Mesenchymal stem cell (in vitro differentiated cells and primary cell): ENCODE data around the gene STEAP1B.

Experiments
- DNase-seq: peaks from one replicate; pipeline ENCODE4 v3.0.0-alpha.2; 2013
- H2AFZ ChIP-seq: one replicate; pipeline ENCODE4 v1.6.1; 2013; ENCODE audit warnings: low read depth, mild to moderate bottlenecking, control low read depth, inconsistent platforms, low read length, moderate library complexity
- H2AK5ac ChIP-seq: 2 replicates; pipeline ENCODE4 v1.6.1; 2013; ENCODE audit warnings: low read length, moderate library complexity, mild to moderate bottlenecking, inconsistent platforms; ENCODE audit not compliant: severe bottlenecking
- H2BK120ac ChIP-seq: one replicate; pipeline ENCODE4 v1.6.1; 2013; ENCODE audit warnings: low read depth, mild to moderate bottlenecking, inconsistent platforms, low read length, moderate library complexity
- H2BK12ac ChIP-seq, 2 experiments: one replicate each; pipeline ENCODE4 v1.6.1; 2013; ENCODE audit warnings: inconsistent platforms in 2 of 2, low read length in 2 of 2, mild to moderate bottlenecking in 2 of 2, moderate library complexity in 2 of 2, control low read depth in 1 of 2
- H2BK15ac ChIP-seq: one replicate; pipeline ENCODE4 v1.6.1; 2013; ENCODE audit warnings: mild to moderate bottlenecking, low read depth, inconsistent platforms; ENCODE audit not compliant: poor library complexity, severe bottlenecking
- H2BK5ac ChIP-seq: 2 replicates; pipeline ENCODE4 v1.6.1; 2013; ENCODE audit warnings: low read depth, mild to moderate bottlenecking, low read length, control low read depth, inconsistent platforms; ENCODE audit not compliant: poor library complexity, severe bottlenecking
- H3K14ac ChIP-seq, 2 experiments: one replicate each; pipeline ENCODE4 v1.6.1; 2013; ENCODE audit warnings: inconsistent platforms in 2 of 2, low read length in 2 of 2, control low read depth in 1 of 2, mild to moderate bottlenecking in 1 of 2, moderate library complexity in 1 of 2
- H3K18ac ChIP-seq, 2 experiments: one replicate each; pipeline ENCODE4 v1.6.1; 2013; ENCODE audit warnings: inconsistent platforms in 2 of 2, low read length in 2 of 2, control low read depth in 1 of 2, low read depth in 1 of 2, mild to moderate bottlenecking in 1 of 2
- H3K23ac ChIP-seq, 2 experiments: one replicate each; pipeline ENCODE4 v1.6.1; 2013; ENCODE audit warnings: inconsistent platforms in 2 of 2, low read length in 2 of 2, mild to moderate bottlenecking in 2 of 2, moderate library complexity in 2 of 2, control low read depth in 1 of 2
- H3K27ac ChIP-seq: 2 replicates; pipeline ENCODE4 v1.5.1; 2013; ENCODE audit warnings: mild to moderate bottlenecking, moderate library complexity, low read length, control low read depth, inconsistent platforms; ENCODE audit not compliant: poor library complexity, severe bottlenecking
- H3K27me3 ChIP-seq, 2 experiments: 2 replicates each; pipeline versions ENCODE4 v1.6.1 to v1.7.0; 2013; ENCODE audit warnings: low read length in 2 of 2, mild to moderate bottlenecking in 2 of 2, moderate library complexity in 2 of 2, control low read depth in 1 of 2, inconsistent platforms in 1 of 2; ENCODE audit not compliant: control insufficient read depth in 1 of 2, insufficient read depth in 1 of 2
- H3K36me3 ChIP-seq, 2 experiments: 2 replicates each; pipeline versions ENCODE4 v1.6.1 to v1.7.0; 2013; ENCODE audit warnings: low read length in 2 of 2, control low read depth in 1 of 2, inconsistent platforms in 1 of 2, low read depth in 1 of 2, mild to moderate bottlenecking in 1 of 2; ENCODE audit not compliant: insufficient read depth in 2 of 2, control insufficient read depth in 1 of 2
- H3K4ac ChIP-seq, 2 experiments: one replicate each; pipeline ENCODE4 v1.6.1; 2013; ENCODE audit warnings: inconsistent platforms in 2 of 2, low read length in 2 of 2, mild to moderate bottlenecking in 2 of 2, moderate library complexity in 2 of 2, control low read depth in 1 of 2, low read depth in 1 of 2
- H3K4me1 ChIP-seq: 2 replicates; pipeline ENCODE4 v1.6.1; 2013; ENCODE audit warnings: low read depth, low read length, control low read depth; ENCODE audit not compliant: control insufficient read depth, insufficient read depth
- H3K4me2 ChIP-seq: 2 replicates; pipeline ENCODE4 v1.6.1; 2013; ENCODE audit warnings: low read length, mild to moderate bottlenecking, inconsistent platforms; ENCODE audit not compliant: poor library complexity, severe bottlenecking
- H3K4me3 ChIP-seq, 2 experiments: 2 replicates each; pipeline versions ENCODE4 v1.5.1 to v1.7.0; 2013; ENCODE audit warnings: low read length in 2 of 2, mild to moderate bottlenecking in 2 of 2, control low read depth in 1 of 2, low read depth in 1 of 2; ENCODE audit not compliant: insufficient read depth in 1 of 2
- H3K79me1 ChIP-seq: replicated peaks from 2 replicates; pipeline ENCODE4 v1.6.1; 2013; ENCODE audit warnings: mild to moderate bottlenecking, control low read depth, low read length, inconsistent platforms; ENCODE audit not compliant: poor library complexity, severe bottlenecking
- H3K9ac ChIP-seq: 2 replicates; pipeline ENCODE4 v1.7.0; 2013; ENCODE audit warnings: mild to moderate bottlenecking, low read length, moderate library complexity
- H3K9me3 ChIP-seq: 2 replicates; pipeline ENCODE4 v1.7.0; 2013; ENCODE audit warnings: mild to moderate bottlenecking, low read length; ENCODE audit not compliant: control insufficient read depth
- H4K8ac ChIP-seq: one replicate; pipeline ENCODE4 v1.6.1; 2013; ENCODE audit warnings: inconsistent platforms, mild to moderate bottlenecking, low read length, moderate library complexity
- H4K91ac ChIP-seq: one replicate; pipeline ENCODE4 v1.6.1; 2013; ENCODE audit warnings: mild to moderate bottlenecking, low read length, inconsistent platforms
- WGBS: methylation state at CpG from one replicate; pipeline ENCODE4 v1.1.7; 2013; ENCODE audit warnings: mixed read lengths; 5-methylcytosine and 5-hydroxymethylcytosine counted together

STEAP1B gene

GRCh38 chr7:22445853-22446252, 54.1 kb downstream of the STEAP1B start:
- no peak overlapping the region for H3K4me3 ChIP-seq
- peaks cover 0 to 5% of the 10 kb centered on the region in 2 experiments for H3K27me3 ChIP-seq
- H3K36me3 ChIP-seq = no peaks in the 10 kb centered on the region
- no peaks in the 10 kb centered on the region for H3K9me3 ChIP-seq
- no peak overlapping the region for H4K8ac ChIP-seq
- H2BK120ac ChIP-seq = no peak overlapping the region
- no peak overlapping the region for H2AK5ac ChIP-seq
- no peak overlapping the region for H2BK5ac ChIP-seq
- no peak overlapping the region for H3K23ac ChIP-seq
- no peak overlapping the region for H3K9ac ChIP-seq
- H3K4ac ChIP-seq = no peak overlapping the region
- WGBS = 73% methylated on average over 3 of the region's 3 CpGs
- no peak overlapping the region for H3K14ac ChIP-seq
- no peak for DNase-seq
- no peak overlapping the region for H3K27ac ChIP-seq
- H2BK15ac ChIP-seq = no peak overlapping the region
- H3K18ac ChIP-seq = no peak overlapping the region
- H4K91ac ChIP-seq = no peak overlapping the region
- H3K79me1 ChIP-seq = no peaks in the 10 kb centered on the region
- no peak overlapping the region for H3K4me2 ChIP-seq
- no peak overlapping the region for H2AFZ ChIP-seq
- no peak overlapping the region for H2BK12ac ChIP-seq
- peaks cover 15% of the 10 kb centered on the region for H3K4me1 ChIP-seq

DNA sequence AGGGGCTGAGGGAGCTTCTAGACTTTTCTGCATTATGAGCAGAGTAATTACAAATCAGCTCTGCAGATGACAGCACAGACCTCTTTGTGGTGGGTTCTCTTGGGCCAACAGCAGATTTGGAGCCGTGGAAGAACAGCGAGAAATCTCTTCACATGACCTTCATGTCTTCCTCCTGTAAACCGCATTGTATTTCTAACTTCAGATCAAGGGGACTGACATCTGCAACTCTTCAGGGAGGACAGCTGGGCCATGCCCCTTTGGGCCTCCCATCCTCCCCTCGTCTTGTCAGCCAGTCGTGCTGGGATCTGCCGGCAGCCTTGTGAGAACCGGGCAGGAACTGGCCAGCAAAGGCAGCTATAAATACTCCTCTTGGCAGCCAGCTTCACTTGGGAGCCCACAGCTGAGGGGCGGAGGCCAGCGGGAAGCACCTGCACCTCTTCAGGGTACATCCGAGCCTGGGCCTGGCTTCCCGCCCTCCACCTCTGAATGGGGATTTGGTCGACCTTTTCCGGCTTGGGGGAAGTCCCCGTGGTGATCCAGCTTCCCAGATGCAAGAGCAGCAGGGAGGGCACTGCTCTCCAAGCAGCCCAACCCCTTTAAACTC, 54.7 kb downstream of the STEAP1B start:
- Histone ChIP-seq H3K14ac (no peak overlapping the region), H3K79me1 (no peaks in the 10 kb centered on the region), H3K27me3 (peaks cover 0 to 5% of the 10 kb centered on the region in 2 experiments), H3K9me3 (no peaks in the 10 kb centered on the region), H3K27ac (peak overlapping the region; percentile 10), H2BK12ac (no peak overlapping the region), H2BK5ac (no peak overlapping the region), H2BK120ac (no peak overlapping the region), H3K4me1 (peaks cover 15% of the 10 kb centered on the region), H2BK15ac (no peak overlapping the region), H4K91ac (no peak overlapping the region), H3K18ac (no peak overlapping the region), H3K4me3 (no peak overlapping the region), H3K4me2 (no peak overlapping the region), H3K4ac (no peak overlapping the region), H3K9ac (no peak overlapping the region), H2AFZ (no peak overlapping the region), H4K8ac (no peak overlapping the region), H3K36me3 (no peaks in the 10 kb centered on the region), H2AK5ac (no peak overlapping the region), H3K23ac (no peak overlapping the region)
- WGBS = 36% methylated on average over 14 of the region's 14 CpGs
- no peak for DNase-seq

DNA sequence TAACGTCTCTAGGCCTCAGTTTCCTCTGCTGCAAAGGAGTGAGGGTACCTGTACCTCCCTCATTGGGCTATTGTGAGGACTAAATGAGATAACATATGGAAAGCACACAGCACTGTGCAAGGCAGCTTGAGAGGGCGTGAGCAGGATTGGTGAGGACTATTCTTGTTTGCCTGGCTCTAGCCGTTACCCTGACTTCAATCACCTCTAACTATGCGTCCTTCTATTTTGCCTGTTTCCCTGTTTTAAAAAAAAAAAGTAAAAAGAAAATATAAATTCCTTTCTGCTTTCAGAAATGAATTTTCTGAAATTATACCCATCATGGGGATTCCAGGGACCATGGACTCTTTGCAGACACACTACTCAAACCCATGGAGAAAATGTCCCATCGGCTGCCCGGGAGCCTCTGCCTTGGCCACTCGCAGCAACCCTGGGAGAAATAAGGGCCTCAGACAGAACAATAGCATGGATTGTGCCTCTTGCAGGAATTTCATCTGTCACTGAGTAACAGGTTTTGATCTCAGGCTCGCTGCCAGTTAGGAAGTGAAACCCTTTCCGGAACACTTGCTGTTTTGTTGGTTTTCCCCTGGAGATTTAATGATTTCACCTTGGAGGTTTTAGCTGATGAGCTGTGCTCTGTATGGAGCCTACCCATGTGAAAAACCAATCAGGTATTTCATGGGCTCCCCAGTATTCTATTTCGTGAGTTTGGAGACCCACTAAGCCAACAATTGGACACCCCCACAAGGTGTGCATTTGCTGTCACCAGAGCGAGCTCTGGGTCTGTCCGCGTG, 55.6 kb downstream of the STEAP1B start:
- Histone ChIP-seq H3K14ac (no peak overlapping the region), H2AK5ac (no peak overlapping the region), H3K27me3 (peaks cover 0 to 5% of the 10 kb centered on the region in 2 experiments), H2BK12ac (no peak overlapping the region), H3K9ac (no peak overlapping the region), H3K4me2 (no peak overlapping the region), H4K8ac (no peak overlapping the region), H3K79me1 (no peaks in the 10 kb centered on the region), H3K4me1 (peaks cover 15% of the 10 kb centered on the region), H2BK120ac (no peak overlapping the region), H3K23ac (no peak overlapping the region), H3K4me3 (no peak overlapping the region), H3K36me3 (no peaks in the 10 kb centered on the region), H3K9me3 (no peaks in the 10 kb centered on the region), H3K4ac (no peak overlapping the region), H3K18ac (no peak overlapping the region), H3K27ac (no peak overlapping the region), H2AFZ (no peak overlapping the region), H2BK5ac (no peak overlapping the region), H2BK15ac (no peak overlapping the region), H4K91ac (no peak overlapping the region)
- DNase-seq = no peak
- 88% methylated on average over 12 of the region's 13 CpGs for WGBS

- Histone ChIP-seq H3K27me3 (peaks cover 0 to 5% of the 10 kb centered on the region in 2 experiments), H4K8ac (no peak overlapping the region), H2BK15ac (no peak overlapping the region), H3K14ac (no peak overlapping the region), H4K91ac (no peak overlapping the region), H3K18ac (no peak overlapping the region), H2AFZ (no peak overlapping the region), H2BK12ac (no peak overlapping the region), H2BK5ac (no peak overlapping the region), H3K27ac (no peak overlapping the region), H3K23ac (no peak overlapping the region), H3K4ac (no peak overlapping the region), H3K4me1 (peaks cover 15% of the 10 kb centered on the region), H3K4me3 (no peak overlapping the region), H2BK120ac (no peak overlapping the region), H3K36me3 (no peaks in the 10 kb centered on the region), H3K9ac (no peak overlapping the region), H2AK5ac (no peak overlapping the region), H3K9me3 (peaks cover 3% of the 10 kb centered on the region), H3K4me2 (no peak overlapping the region), H3K79me1 (no peaks in the 10 kb centered on the region)
- WGBS = 79% methylated on average over 7 of the region's 7 CpGs
- no peak for DNase-seq
Measured at GRCh38 chr7:22443370-22444180, 56.4 kb downstream of the STEAP1B start.
